IMR-90 (cell line): Measurements from ENCODE around the gene TIMM44. TPM values are rescaled to one million over a fixed set of nuclear protein-coding genes. Genes with fewer than 3 reads are reported as not detected.

Source experiments
- ATAC-seq: fragments of 200-7000 bp; cut with Tn5 transposase; 2 replicates; pipeline ENCODE4 v1.9.1; 2020; ENCODE audit warnings: low read depth, mild to moderate bottlenecking, moderate library complexity
- BruUV-seq: library from RNA; stranded (reverse); fragments of 400-500 nt; replicated peaks from 2 replicates; lab custom pipeline; 2021; lab: Mats Ljungman, UMichigan
- CTCF ChIA-PET: fragments of 300-600 bp; formaldehyde crosslinking; extraction: SDS; loops from one replicate; lab custom pipeline; 2021; ENCODE audit warnings: antibody characterized with exemption; lab: Yijun Ruan, JAX
- POLR2A ChIA-PET: fragments of 300-600 bp; sonication (Branson Sonifier 250); formaldehyde crosslinking; loops from one replicate; lab custom pipeline; 2022; ENCODE audit warnings: antibody characterized with exemption; ENCODE audit not compliant: unreplicated experiment; lab: Charles Lee
- DNase-seq: peaks from one replicate; pipeline ENCODE4 v3.0.0; 2013
- H2AFZ ChIP-seq: replicated peaks from 2 replicates; pipeline ENCODE3; 2013; ENCODE audit warnings: low read length, mild to moderate bottlenecking; ENCODE audit not compliant: poor library complexity
- H2AK5ac ChIP-seq: 2 replicates; pipeline ENCODE4 v1.6.1; 2013; ENCODE audit warnings: low read depth, low read length, inconsistent platforms
- H2AK9ac ChIP-seq: replicated peaks from 2 replicates; pipeline ENCODE3; 2013; ENCODE audit warnings: mild to moderate bottlenecking, low read depth, low read length, moderate library complexity; ENCODE audit not compliant: poor library complexity
- H2BK120ac ChIP-seq: 2 replicates; pipeline ENCODE4 v1.6.1; 2013; ENCODE audit warnings: low read depth, low read length, inconsistent platforms
- H2BK15ac ChIP-seq: 3 replicates; pipeline ENCODE4 v1.6.1; 2013; ENCODE audit warnings: low read depth, low read length, inconsistent platforms
- H2BK20ac ChIP-seq: 2 replicates; pipeline ENCODE4 v1.6.1; 2013; ENCODE audit warnings: low read depth, mild to moderate bottlenecking, inconsistent platforms, low read length, moderate library complexity
- H2BK5ac ChIP-seq: 2 replicates; pipeline ENCODE4 v1.6.1; 2013; ENCODE audit warnings: mild to moderate bottlenecking, low read depth, low read length, inconsistent platforms; ENCODE audit not compliant: poor library complexity, severe bottlenecking
- H3K14ac ChIP-seq: replicated peaks from 2 replicates; pipeline ENCODE4 v1.6.1; 2013; ENCODE audit warnings: low read depth, low read length, inconsistent platforms
- H3K18ac ChIP-seq: 2 replicates; pipeline ENCODE4 v1.6.1; 2013; ENCODE audit warnings: low read depth, low read length, control low read depth
- H3K23ac ChIP-seq: 2 replicates; pipeline ENCODE4 v1.6.1; 2013; ENCODE audit warnings: low read depth, low read length, inconsistent platforms
- H3K27ac ChIP-seq: 2 replicates; pipeline ENCODE4 v1.5.1; 2013; ENCODE audit warnings: mild to moderate bottlenecking, control low read depth, low read length; ENCODE audit not compliant: insufficient read depth
- H3K27me3 ChIP-seq: 2 replicates; pipeline ENCODE4 v1.6.1; 2013; ENCODE audit warnings: low read length; ENCODE audit not compliant: control insufficient read depth, insufficient read depth
- H3K36me3 ChIP-seq: 2 replicates; pipeline ENCODE4 v1.6.1; 2013; ENCODE audit warnings: low read length, mixed read lengths; ENCODE audit not compliant: control insufficient read depth, insufficient read depth
- H3K4ac ChIP-seq: 2 replicates; pipeline ENCODE4 v1.6.1; 2013; ENCODE audit warnings: low read depth, low read length, inconsistent platforms
- H3K4me1 ChIP-seq: 2 replicates; pipeline ENCODE4 v1.6.1; 2013; ENCODE audit warnings: low read length, mixed read lengths; ENCODE audit not compliant: control insufficient read depth, insufficient read depth
- H3K4me2 ChIP-seq: 2 replicates; pipeline ENCODE4 v1.6.1; 2013; ENCODE audit warnings: low read depth, mild to moderate bottlenecking, control low read depth, low read length, moderate library complexity
- H3K4me3 ChIP-seq: 2 replicates; pipeline ENCODE4 v1.5.1; 2013; ENCODE audit warnings: low read depth, mild to moderate bottlenecking, control low read depth, low read length, moderate library complexity; ENCODE audit not compliant: insufficient read depth
- H3K56ac ChIP-seq: 2 replicates; pipeline ENCODE4 v1.6.1; 2013; ENCODE audit warnings: low read length, inconsistent platforms; ENCODE audit not compliant: insufficient read depth; ENCODE audit errors: extremely low read depth
- H3K79me1 ChIP-seq, 2 experiments: 2 replicates each; pipeline ENCODE4 v1.6.1; 2013; ENCODE audit warnings: low read length in 2 of 2, inconsistent platforms in 1 of 2, low read depth in 1 of 2
- H3K9ac ChIP-seq: 2 replicates; pipeline ENCODE4 v1.6.1; 2013; ENCODE audit warnings: low read depth, low read length, control low read depth
- H3K9me1 ChIP-seq: 2 replicates; pipeline ENCODE4 v1.6.1; 2013; ENCODE audit warnings: low read length, inconsistent platforms; ENCODE audit not compliant: insufficient read depth
- H3K9me3 ChIP-seq: 2 replicates; pipeline ENCODE4 v1.6.1; 2013; ENCODE audit warnings: low read length; ENCODE audit not compliant: control insufficient read depth, insufficient read depth
- H4K20me1 ChIP-seq: 2 replicates; pipeline ENCODE4 v1.6.1; 2013; ENCODE audit warnings: low read length, inconsistent platforms; ENCODE audit not compliant: insufficient read depth
- H4K5ac ChIP-seq: 2 replicates; pipeline ENCODE4 v1.6.1; 2013; ENCODE audit warnings: mild to moderate bottlenecking, low read depth, low read length, control low read depth
- H4K8ac ChIP-seq, 2 experiments: 2 replicates each; pipeline ENCODE4 v1.6.1; 2013; ENCODE audit warnings: low read depth in 2 of 2, low read length in 2 of 2, control low read depth in 1 of 2, inconsistent platforms in 1 of 2
- H4K91ac ChIP-seq: 2 replicates; pipeline ENCODE4 v1.6.1; 2013; ENCODE audit warnings: low read depth, low read length, inconsistent platforms; ENCODE audit not compliant: insufficient read depth
- BHLHE40 ChIP-seq: fragments of 150-350 bp; IDR thresholded peaks from 2 replicates; pipeline ENCODE4 v1.6.1; 2016; ENCODE audit warnings: mild to moderate bottlenecking, low read depth, low read length
- CEBPB ChIP-seq: IDR thresholded peaks from 2 replicates; pipeline ENCODE4 v1.6.1; 2012; ENCODE audit warnings: low read depth, low read length, improper control_type of control experiment
- CHD1 ChIP-seq: IDR thresholded peaks from 2 replicates; pipeline ENCODE4 v1.6.1; 2012; ENCODE audit warnings: low read depth, low read length, improper control_type of control experiment
- FOS ChIP-seq: fragments of 150-350 bp; IDR thresholded peaks from 2 replicates; pipeline ENCODE4 v1.6.1; 2016; ENCODE audit warnings: low read depth, low read length
- MAFK ChIP-seq: IDR thresholded peaks from 2 replicates; pipeline ENCODE4 v1.6.1; 2012; ENCODE audit warnings: low read depth, low read length, improper control_type of control experiment
- MAZ ChIP-seq: IDR thresholded peaks from 2 replicates; pipeline ENCODE4 v1.6.1; 2012; ENCODE audit warnings: low read depth, mild to moderate bottlenecking, low read length, improper control_type of control experiment, moderate library complexity, borderline replicate concordance
- MXI1 ChIP-seq: IDR thresholded peaks from 2 replicates; pipeline ENCODE4 v1.6.1; 2012; ENCODE audit warnings: low read depth, mild to moderate bottlenecking, low read length, moderate library complexity, borderline replicate concordance
- NFE2L2 ChIP-seq: fragments of 150-350 bp; IDR thresholded peaks from 2 replicates; pipeline ENCODE4 v1.6.1; 2016; ENCODE audit warnings: low read depth, mild to moderate bottlenecking, low read length
- POLR2A ChIP-seq: IDR thresholded peaks from 2 replicates; pipeline ENCODE4 v1.6.1; 2012; ENCODE audit warnings: mild to moderate bottlenecking, low read depth, low read length
- RAD21 ChIP-seq: IDR thresholded peaks from 2 replicates; pipeline ENCODE4 v1.6.1; 2012; ENCODE audit warnings: low read length, improper control_type of control experiment
- RCOR1 ChIP-seq: IDR thresholded peaks from 2 replicates; pipeline ENCODE4 v1.6.1; 2012; ENCODE audit warnings: mild to moderate bottlenecking, low read length, improper control_type of control experiment; ENCODE audit not compliant: insufficient replicate concordance
- RFX5 ChIP-seq: IDR thresholded peaks from 2 replicates; pipeline ENCODE4 v1.8.0; 2012; ENCODE audit warnings: low read depth, mild to moderate bottlenecking, low read length, moderate library complexity
- SMC3 ChIP-seq: fragments of 150-350 bp; IDR thresholded peaks from 2 replicates; pipeline ENCODE4 v1.6.1; 2016; ENCODE audit warnings: low read depth, mild to moderate bottlenecking, antibody characterized with exemption, low read length, moderate library complexity
- WGBS, 2 experiments: methylation state at CpG; one replicate each; pipeline versions ENCODE4 v1.1.5 to v1.1.7; 2013; ENCODE audit warnings: missing lambda C conversion rate in 2 of 2; ENCODE audit not compliant: insufficient read length in 1 of 2; ENCODE audit errors: extremely low coverage in 2 of 2; 5-methylcytosine and 5-hydroxymethylcytosine counted together
- dilution Hi-C: fragments of 300-500 bp; cut with HindIII; formaldehyde crosslinking; loops from one replicate; pipeline ENCODE4 v1.14.3; 2018; ENCODE audit warnings: low sequenced_read_pairs; ENCODE audit not compliant: unreplicated experiment
- in situ Hi-C: fragments of 300-500 bp; cut with MboI; formaldehyde crosslinking; loops from 3 replicates; pipeline ENCODE4 v1.14.3; 2019; ENCODE audit warnings: low sequenced_read_pairs, inconsistent platforms, mixed read lengths
- intact Hi-C: fragments of 100-400 bp; cut with micrococcal nuclease; formaldehyde crosslinking; loops from 2 replicates; pipeline ENCODE4 v1.10.0; 2022
- polyA plus RNA-seq, 3 experiments: library from polyadenylated mRNA; depleted of rRNA; stranded (reverse); fragments of >200 nt; gene quantifications; 2 replicates each; pipeline ENCODE4 v1.2.3, GENCODE V29; 2012; ENCODE audit warnings: low replicate concordance in 1 of 3
- total RNA-seq: library from RNA; depleted of rRNA; stranded (reverse); fragments of >200 nt; gene quantifications from 2 replicates; pipeline ENCODE4 v1.2.3, GENCODE V29; 2012
- TF ChIP-seq, protein P1 (sequence below): fragments of 150-350 bp; IDR thresholded peaks from 2 replicates; pipeline ENCODE4 v1.6.1; 2016; ENCODE audit warnings: low read depth, mild to moderate bottlenecking, low read length, moderate library complexity, borderline replicate concordance
- TF ChIP-seq, protein P2 (sequence below): conservative IDR thresholded peaks from 2 replicates; pipeline ENCODE4 v1.5.1; 2012; ENCODE audit warnings: mild to moderate bottlenecking, low read depth, low read length, improper control_type of control experiment
- TF ChIP-seq, protein P3 (sequence below): fragments of 150-350 bp; IDR thresholded peaks from 2 replicates; pipeline ENCODE4 v1.6.1; 2017; ENCODE audit warnings: mild to moderate bottlenecking, antibody characterized with exemption, low read length, low read depth

The TIMM44 gene
- total and polyA plus RNA-seq, 2 of the 4 experiments (the other 2 are of a cell fraction) = 37.6 to 52.3 TPM

DNA sequence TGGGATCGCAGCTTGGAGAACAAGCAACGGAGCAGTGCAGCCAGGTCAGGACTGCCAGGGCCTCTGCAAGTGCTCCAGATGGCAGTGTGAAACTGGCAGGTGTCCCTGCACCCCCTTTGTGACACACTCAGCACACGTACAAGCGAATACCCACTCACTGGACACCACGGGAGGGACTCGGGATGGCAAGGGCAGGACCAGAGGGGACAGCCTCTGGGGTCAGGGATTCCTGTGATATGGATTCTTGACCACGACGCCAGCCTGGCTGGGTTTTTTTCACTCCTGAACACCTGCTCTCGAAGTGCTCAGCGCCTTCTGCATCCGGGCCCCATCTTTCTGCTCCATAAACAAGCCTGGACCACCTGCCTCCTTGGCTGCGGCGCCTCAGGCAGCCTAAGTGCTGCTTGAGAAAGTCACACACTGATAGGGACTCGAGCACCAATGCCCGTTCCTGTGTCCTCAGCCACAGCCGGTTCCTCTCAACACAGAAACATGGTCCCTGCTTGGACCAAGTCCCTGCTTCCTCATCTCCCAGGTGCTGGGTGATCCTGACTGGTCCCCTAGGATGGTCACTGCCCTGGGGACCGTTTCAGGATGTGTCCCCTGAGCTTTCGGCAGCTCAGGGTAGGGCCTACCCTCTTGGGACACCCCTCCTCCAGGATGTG, 40.0 kb upstream of the TIMM44 start:
- H3K27me3 ChIP-seq = no peaks in the 10 kb centered on the region
- no peak overlapping the region for H3K23ac ChIP-seq
- no peak overlapping the region for H3K4me3 ChIP-seq
- no peak for TF ChIP-seq MAZ
- no peak for TF ChIP-seq MXI1
- TF ChIP-seq FOS = no peak
- TF ChIP-seq RCOR1 = no peak
- TF ChIP-seq, protein P1, sequence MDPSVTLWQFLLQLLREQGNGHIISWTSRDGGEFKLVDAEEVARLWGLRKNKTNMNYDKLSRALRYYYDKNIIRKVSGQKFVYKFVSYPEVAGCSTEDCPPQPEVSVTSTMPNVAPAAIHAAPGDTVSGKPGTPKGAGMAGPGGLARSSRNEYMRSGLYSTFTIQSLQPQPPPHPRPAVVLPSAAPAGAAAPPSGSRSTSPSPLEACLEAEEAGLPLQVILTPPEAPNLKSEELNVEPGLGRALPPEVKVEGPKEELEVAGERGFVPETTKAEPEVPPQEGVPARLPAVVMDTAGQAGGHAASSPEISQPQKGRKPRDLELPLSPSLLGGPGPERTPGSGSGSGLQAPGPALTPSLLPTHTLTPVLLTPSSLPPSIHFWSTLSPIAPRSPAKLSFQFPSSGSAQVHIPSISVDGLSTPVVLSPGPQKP = no peak
- no peak for TF ChIP-seq NFE2L2
- no peak for TF ChIP-seq BHLHE40
- TF ChIP-seq MAFK = no peak
- no peak for TF ChIP-seq CEBPB
- TF ChIP-seq POLR2A = no peak
- no peak for TF ChIP-seq RAD21
- TF ChIP-seq SMC3 = no peak
- TF ChIP-seq, protein P2, sequence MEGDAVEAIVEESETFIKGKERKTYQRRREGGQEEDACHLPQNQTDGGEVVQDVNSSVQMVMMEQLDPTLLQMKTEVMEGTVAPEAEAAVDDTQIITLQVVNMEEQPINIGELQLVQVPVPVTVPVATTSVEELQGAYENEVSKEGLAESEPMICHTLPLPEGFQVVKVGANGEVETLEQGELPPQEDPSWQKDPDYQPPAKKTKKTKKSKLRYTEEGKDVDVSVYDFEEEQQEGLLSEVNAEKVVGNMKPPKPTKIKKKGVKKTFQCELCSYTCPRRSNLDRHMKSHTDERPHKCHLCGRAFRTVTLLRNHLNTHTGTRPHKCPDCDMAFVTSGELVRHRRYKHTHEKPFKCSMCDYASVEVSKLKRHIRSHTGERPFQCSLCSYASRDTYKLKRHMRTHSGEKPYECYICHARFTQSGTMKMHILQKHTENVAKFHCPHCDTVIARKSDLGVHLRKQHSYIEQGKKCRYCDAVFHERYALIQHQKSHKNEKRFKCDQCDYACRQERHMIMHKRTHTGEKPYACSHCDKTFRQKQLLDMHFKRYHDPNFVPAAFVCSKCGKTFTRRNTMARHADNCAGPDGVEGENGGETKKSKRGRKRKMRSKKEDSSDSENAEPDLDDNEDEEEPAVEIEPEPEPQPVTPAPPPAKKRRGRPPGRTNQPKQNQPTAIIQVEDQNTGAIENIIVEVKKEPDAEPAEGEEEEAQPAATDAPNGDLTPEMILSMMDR = no peak
- TF ChIP-seq CHD1 = no peak
- TF ChIP-seq, protein P3, sequence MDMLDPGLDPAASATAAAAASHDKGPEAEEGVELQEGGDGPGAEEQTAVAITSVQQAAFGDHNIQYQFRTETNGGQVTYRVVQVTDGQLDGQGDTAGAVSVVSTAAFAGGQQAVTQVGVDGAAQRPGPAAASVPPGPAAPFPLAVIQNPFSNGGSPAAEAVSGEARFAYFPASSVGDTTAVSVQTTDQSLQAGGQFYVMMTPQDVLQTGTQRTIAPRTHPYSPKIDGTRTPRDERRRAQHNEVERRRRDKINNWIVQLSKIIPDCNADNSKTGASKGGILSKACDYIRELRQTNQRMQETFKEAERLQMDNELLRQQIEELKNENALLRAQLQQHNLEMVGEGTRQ = no peak
- TF ChIP-seq RFX5 = no peak
- in situ Hi-C loops (no loop called here), dilution Hi-C loops (no loop called here), intact Hi-C loops (no loop called here)
- ATAC-seq = no peak
- no peak overlapping the region for H3K4me2 ChIP-seq
- POLR2A ChIA-PET = no interaction called here
- no peak overlapping the region for H3K4ac ChIP-seq
- H4K91ac ChIP-seq = no peak overlapping the region
- CTCF ChIA-PET = no interaction called here
- H2AFZ ChIP-seq = no peak overlapping the region
- peaks cover 69% of the 10 kb centered on the region for H3K36me3 ChIP-seq
- no peak overlapping the region for H3K56ac ChIP-seq
- H3K14ac ChIP-seq = no peak overlapping the region
- H2BK5ac ChIP-seq = no peak overlapping the region
- H2BK120ac ChIP-seq = no peak overlapping the region
- no peak overlapping the region for H4K5ac ChIP-seq
- no peaks in the 10 kb centered on the region for H3K9me3 ChIP-seq
- peaks cover 18% of the 10 kb centered on the region for H3K4me1 ChIP-seq
- H3K27ac ChIP-seq = no peak overlapping the region
- no peak for DNase-seq
- H2AK9ac ChIP-seq = no peak overlapping the region
- H4K20me1 ChIP-seq = peaks cover 93% of the 10 kb centered on the region
- no TSS peak for BruUV-seq
- 100% methylated on average over 8 of the region's 18 CpGs; no CpG with 5 or more reads in 1 of the 2 experiments for WGBS, 2 experiments
- no peak overlapping the region for H3K18ac ChIP-seq
- H3K9ac ChIP-seq = no peak overlapping the region
- H2BK15ac ChIP-seq = no peak overlapping the region
- H4K8ac ChIP-seq = no peak overlapping the region
- no peak overlapping the region for H2BK20ac ChIP-seq
- H3K79me1 ChIP-seq = peaks cover 44 to 73% of the 10 kb centered on the region in 2 experiments
- H3K9me1 ChIP-seq = peaks cover 30% of the 10 kb centered on the region
- H2AK5ac ChIP-seq = no peak overlapping the region
